Trophoblast cell (in vitro differentiated cells and primary cell): ENCODE results near the gene TREH.

Experiments
- DNase-seq, 2 donors: peaks; one replicate each; pipeline ENCODE4 v3.0.0-alpha.2; 2016
- H2AFZ ChIP-seq: 2 replicates; pipeline ENCODE4 v1.6.1; 2013; ENCODE audit warnings: low read length, moderate library complexity, mild to moderate bottlenecking; ENCODE audit not compliant: insufficient read depth, poor library complexity
- H2AK5ac ChIP-seq: 2 replicates; pipeline ENCODE4 v1.6.1; 2013; ENCODE audit warnings: mild to moderate bottlenecking, low read length
- H2BK120ac ChIP-seq: 2 replicates; pipeline ENCODE4 v1.6.1; 2013; ENCODE audit warnings: low read length, mild to moderate bottlenecking, moderate library complexity; ENCODE audit not compliant: insufficient read depth, poor library complexity
- H2BK12ac ChIP-seq: 2 replicates; pipeline ENCODE4 v1.6.1; 2013; ENCODE audit warnings: mild to moderate bottlenecking, low read length, moderate library complexity
- H2BK5ac ChIP-seq: 2 replicates; pipeline ENCODE4 v1.6.1; 2013; ENCODE audit warnings: low read length, low read depth, moderate library complexity, mild to moderate bottlenecking; ENCODE audit not compliant: poor library complexity
- H3K14ac ChIP-seq: 2 replicates; pipeline ENCODE4 v1.6.1; 2013; ENCODE audit warnings: mild to moderate bottlenecking, low read length
- H3K18ac ChIP-seq: 2 replicates; pipeline ENCODE4 v1.6.1; 2013; ENCODE audit warnings: mild to moderate bottlenecking, low read length
- H3K23ac ChIP-seq: 2 replicates; pipeline ENCODE4 v1.6.1; 2013; ENCODE audit warnings: low read length
- H3K27ac ChIP-seq: 2 replicates; pipeline ENCODE4 v1.5.1; 2013; ENCODE audit warnings: low read depth, mild to moderate bottlenecking, inconsistent platforms, low read length, moderate library complexity
- H3K27me3 ChIP-seq: 2 replicates; pipeline ENCODE4 v1.6.1; 2013; ENCODE audit warnings: inconsistent platforms, mild to moderate bottlenecking, low read length, moderate library complexity; ENCODE audit not compliant: insufficient read depth
- H3K36me3 ChIP-seq, 2 experiments: 1 replicate in 1 of 2; 2 replicates in 1 of 2; pipeline ENCODE4 v1.6.1; 2013; ENCODE audit warnings: low read length in 2 of 2, mild to moderate bottlenecking in 2 of 2, moderate library complexity in 1 of 2; ENCODE audit not compliant: insufficient read depth in 2 of 2, control insufficient read depth in 1 of 2
- H3K4ac ChIP-seq: 2 replicates; pipeline ENCODE4 v1.6.1; 2013; ENCODE audit warnings: low read depth, mild to moderate bottlenecking, low read length, moderate library complexity
- H3K4me1 ChIP-seq, 2 experiments: 1 replicate in 1 of 2; 2 replicates in 1 of 2; pipeline ENCODE4 v1.6.1; 2013; ENCODE audit warnings: low read length in 2 of 2, mild to moderate bottlenecking in 2 of 2, moderate library complexity in 1 of 2; ENCODE audit not compliant: insufficient read depth in 2 of 2, control insufficient read depth in 1 of 2
- H3K4me2 ChIP-seq: 2 replicates; pipeline ENCODE4 v1.6.1; 2013; ENCODE audit warnings: inconsistent platforms, mild to moderate bottlenecking, low read length, moderate library complexity
- H3K4me3 ChIP-seq: 2 replicates; pipeline ENCODE4 v1.5.1; 2013; ENCODE audit warnings: mild to moderate bottlenecking, low read depth, low read length, inconsistent platforms
- H3K79me1 ChIP-seq: one replicate; pipeline ENCODE4 v1.6.1; 2013; ENCODE audit warnings: low read length
- H3K79me2 ChIP-seq: 2 replicates; pipeline ENCODE4 v1.6.1; 2013; ENCODE audit warnings: low read length, mild to moderate bottlenecking; ENCODE audit not compliant: control insufficient read depth, insufficient read depth, poor library complexity
- H3K9ac ChIP-seq: 2 replicates; pipeline ENCODE4 v1.6.1; 2013; ENCODE audit warnings: mild to moderate bottlenecking, low read length
- H3K9me3 ChIP-seq: 2 replicates; pipeline ENCODE4 v1.6.1; 2013; ENCODE audit warnings: low read depth, mild to moderate bottlenecking, control low read depth, inconsistent platforms, low read length; ENCODE audit not compliant: insufficient read depth
- H4K12ac ChIP-seq: 2 replicates; pipeline ENCODE4 v1.6.1; 2013; ENCODE audit warnings: low read depth, mild to moderate bottlenecking, low read length, moderate library complexity
- H4K8ac ChIP-seq: 2 replicates; pipeline ENCODE4 v1.6.1; 2013; ENCODE audit warnings: low read depth, mild to moderate bottlenecking, low read length, moderate library complexity
- H4K91ac ChIP-seq: one replicate; pipeline ENCODE4 v1.6.1; 2013; ENCODE audit warnings: low read depth, mild to moderate bottlenecking, low read length, moderate library complexity
- WGBS: extraction: QIAGEN DNeasy Blood & Tissue Kit; methylation state at CpG from one replicate; pipeline ENCODE4 v1.1.7; 2013; ENCODE audit warnings: missing lambda C conversion rate; ENCODE audit not compliant: insufficient read length, insufficient coverage; ENCODE audit errors: extremely low coverage; 5-methylcytosine and 5-hydroxymethylcytosine counted together

The TREH gene

GRCh38 chr11:118697346-118697745, 17.9 kb upstream of the TREH start:
- H3K79me1 ChIP-seq = peaks cover 9% of the 10 kb centered on the region
- H3K27me3 ChIP-seq = no peaks in the 10 kb centered on the region
- H3K36me3 ChIP-seq = no peaks in the 10 kb centered on the region
- H3K14ac ChIP-seq = no peak overlapping the region
- H3K4me3 ChIP-seq = no peak overlapping the region
- H3K4ac ChIP-seq = no peak overlapping the region
- no peak overlapping the region for H4K12ac ChIP-seq
- H2BK5ac ChIP-seq = no peak overlapping the region
- H2AK5ac ChIP-seq = no peak overlapping the region
- no peak overlapping the region for H4K8ac ChIP-seq
- H3K9ac ChIP-seq = no peak overlapping the region
- H2BK120ac ChIP-seq = no peak overlapping the region
- no peak overlapping the region for H3K18ac ChIP-seq
- no peak overlapping the region for H3K4me2 ChIP-seq
- H3K4me1 ChIP-seq = peaks cover 5 to 8% of the 10 kb centered on the region in 2 experiments
- no peaks in the 10 kb centered on the region for H3K79me2 ChIP-seq
- no peak overlapping the region for H2AFZ ChIP-seq
- H4K91ac ChIP-seq = no peak overlapping the region
- no peak overlapping the region for H2BK12ac ChIP-seq
- H3K27ac ChIP-seq = no peak overlapping the region
- WGBS = no CpG with 5 or more reads among the region's 8 CpGs
- no peak overlapping the region for H3K23ac ChIP-seq
- DNase-seq = no peak
- H3K9me3 ChIP-seq = peaks cover 3% of the 10 kb centered on the region

GRCh38 chr11:118696673-118697226, 17.3 kb upstream of the TREH start:
- Histone ChIP-seq H4K91ac (no peak overlapping the region), H4K12ac (no peak overlapping the region), H3K9ac (no peak overlapping the region), H3K4me1 (peaks cover 10 to 14% of the 10 kb centered on the region in 2 experiments), H3K14ac (no peak overlapping the region), H3K18ac (no peak overlapping the region), H3K27me3 (no peaks in the 10 kb centered on the region), H3K23ac (no peak overlapping the region), H3K9me3 (peaks cover 3% of the 10 kb centered on the region), H2BK120ac (no peak overlapping the region), H2AFZ (no peak overlapping the region), H3K4me2 (no peak overlapping the region), H3K79me2 (no peaks in the 10 kb centered on the region), H2BK12ac (no peak overlapping the region), H3K4me3 (no peak overlapping the region), H4K8ac (no peak overlapping the region), H3K27ac (no peak overlapping the region), H2BK5ac (no peak overlapping the region), H3K79me1 (peaks cover 13% of the 10 kb centered on the region), H3K36me3 (no peaks in the 10 kb centered on the region), H2AK5ac (no peak overlapping the region), H3K4ac (no peak overlapping the region)
- no CpG with 5 or more reads among the region's 7 CpGs for WGBS
- no peak for DNase-seq

DNA sequence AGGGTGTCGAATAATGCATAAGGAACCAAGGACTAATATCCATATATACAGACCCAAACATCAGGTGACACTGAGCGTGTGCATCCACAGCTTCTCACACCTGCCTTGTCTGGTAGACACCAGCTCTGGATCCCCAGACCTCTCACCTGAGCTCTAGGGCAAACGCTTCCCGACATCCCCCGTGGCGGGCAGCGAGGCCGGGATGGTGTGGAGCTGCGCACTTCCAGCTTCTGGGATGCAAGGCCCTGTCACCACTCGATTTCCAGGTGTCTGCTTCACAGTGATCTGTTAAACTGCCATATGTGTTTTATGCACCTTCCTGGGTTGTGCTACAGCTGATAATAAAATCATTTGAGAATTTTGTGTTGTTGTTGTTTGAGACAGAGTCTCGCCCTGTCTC, 15.3 kb upstream of the TREH start:
- Histone ChIP-seq H3K9ac (no peak overlapping the region), H2BK12ac (no peak overlapping the region), H4K91ac (no peak overlapping the region), H3K4me2 (no peak overlapping the region), H4K12ac (no peak overlapping the region), H3K23ac (no peak overlapping the region), H2BK120ac (no peak overlapping the region), H3K4me1 (peaks cover 21 to 22% of the 10 kb centered on the region in 2 experiments), H3K27ac (no peak overlapping the region), H3K14ac (no peak overlapping the region), H3K18ac (no peak overlapping the region), H3K79me2 (no peaks in the 10 kb centered on the region), H3K27me3 (no peaks in the 10 kb centered on the region), H3K4ac (no peak overlapping the region), H3K4me3 (no peak overlapping the region), H2AK5ac (no peak overlapping the region), H2BK5ac (no peak overlapping the region), H4K8ac (no peak overlapping the region), H3K79me1 (peaks cover 25% of the 10 kb centered on the region), H3K36me3 (no peaks in the 10 kb centered on the region), H2AFZ (no peak overlapping the region), H3K9me3 (no peaks in the 10 kb centered on the region)
- no CpG with 5 or more reads among the region's 11 CpGs for WGBS
- DNase-seq = no peak

DNA sequence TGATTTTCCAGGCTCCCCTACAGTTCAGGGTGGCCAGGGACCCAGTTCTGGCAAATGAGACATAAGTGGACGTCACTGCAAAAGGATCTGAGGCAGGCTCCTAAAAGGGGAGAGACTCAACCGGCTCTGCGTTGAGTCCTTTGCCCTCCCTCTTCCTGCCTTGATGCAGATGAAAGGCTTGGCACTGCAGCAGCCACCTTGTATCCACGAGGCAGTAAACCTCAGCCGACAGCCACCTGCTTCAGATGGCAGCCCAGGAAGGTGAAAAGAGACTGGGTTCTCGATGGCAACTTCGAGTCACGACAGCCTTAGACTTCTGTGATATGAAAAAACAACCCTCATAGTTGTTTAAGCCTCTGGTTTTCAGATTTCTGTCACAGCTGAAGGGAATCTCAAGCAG, 14.7 kb upstream of the TREH start:
- H2BK12ac ChIP-seq = no peak overlapping the region
- H3K9me3 ChIP-seq = no peaks in the 10 kb centered on the region
- no peak overlapping the region for H3K4ac ChIP-seq
- no peaks in the 10 kb centered on the region for H3K36me3 ChIP-seq
- H3K14ac ChIP-seq = no peak overlapping the region
- H4K8ac ChIP-seq = no peak overlapping the region
- H2BK5ac ChIP-seq = no peak overlapping the region
- H3K4me2 ChIP-seq = no peak overlapping the region
- H3K27ac ChIP-seq = no peak overlapping the region
- WGBS = no CpG with 5 or more reads among the region's 8 CpGs
- H3K18ac ChIP-seq = no peak overlapping the region
- H4K91ac ChIP-seq = no peak overlapping the region
- no peak overlapping the region for H2BK120ac ChIP-seq
- H2AFZ ChIP-seq = no peak overlapping the region
- no peaks in the 10 kb centered on the region for H3K79me2 ChIP-seq
- no peaks in the 10 kb centered on the region for H3K27me3 ChIP-seq
- H3K9ac ChIP-seq = no peak overlapping the region
- H3K4me1 ChIP-seq = peaks cover 21 to 23% of the 10 kb centered on the region in 2 experiments
- DNase-seq = no peak
- no peak overlapping the region for H3K23ac ChIP-seq
- H3K4me3 ChIP-seq = no peak overlapping the region
- no peak overlapping the region for H4K12ac ChIP-seq
- peaks cover 26% of the 10 kb centered on the region for H3K79me1 ChIP-seq
- H2AK5ac ChIP-seq = no peak overlapping the region
